ENCODE results near the gene SLCO4A1.

The SLCO4A1 gene

GRCh38 chr20:62719250-62719935 lies 77.1 kb downstream of the SLCO4A1 start:
- DNase-seq (ENCODE audit: low read depth), result no peak
- TF ChIP-seq CTCF (conservative IDR thresholded peaks at IDR 0.05; ENCODE audit: low read depth, low read length), result no peak
- no peak overlapping the region for H3K4me3 ChIP-seq (ENCODE audit: low read depth, low read length)
